Measurements from ENCODE around the gene PITPNC1.
A peak's percentile ranks its signal among the peaks of the same experiment; 100 is the strongest.
"Not testable (repeated sequence)": the region's sequence is repeated elsewhere in the genome, so short reads cannot be mapped to it uniquely, and the experiment has no call there.

PITPNC1 gene

GRCh38 chr17:67385122-67385988, 8.3 kb downstream of the PITPNC1 start:
- H3K79me2 ChIP-seq (ENCODE audit: low read length) = peaks cover 79% of the 10 kb centered on the region
- H3K4me1 ChIP-seq (ENCODE audit: low read length) = no peaks in the 10 kb centered on the region
- no peaks in the 10 kb centered on the region for H3K36me3 ChIP-seq (replicated peaks; ENCODE audit: insufficient read depth, low read length)
- no peaks in the 10 kb centered on the region for H4K20me1 ChIP-seq (ENCODE audit: insufficient read depth, low read length)
- no peaks in the 10 kb centered on the region for H3K9me3 ChIP-seq (replicated peaks; ENCODE audit: insufficient read depth, low read length)
- no peaks in the 10 kb centered on the region for H3K27me3 ChIP-seq (replicated peaks; ENCODE audit: insufficient read depth, low read length)
- no peaks in the 10 kb centered on the region for H3K9me2 ChIP-seq (replicated peaks; ENCODE audit: insufficient read depth, low read length)
- H3K27ac ChIP-seq (ENCODE audit: low read length) = no peak overlapping the region
- DNase-seq = no peak
- no peak overlapping the region for H3K4me2 ChIP-seq (ENCODE audit: low read depth, low read length)
- H3K9ac ChIP-seq (ENCODE audit: low read length) = no peak overlapping the region
- H3K4me3 ChIP-seq (ENCODE audit: low read length) = no peak overlapping the region
- TF ChIP-seq CTCF (IDR thresholded peaks at IDR 0.05; ENCODE audit: low read length) = no peak
- no peak for TF ChIP-seq EZH2 (optimal IDR thresholded peaks at IDR 0.05; ENCODE audit: low read depth, low read length)
- H2AFZ ChIP-seq (ENCODE audit: low read length) = no peak overlapping the region
- H3F3A ChIP-seq (ENCODE audit: insufficient read depth, low read length) = no peaks in the 10 kb centered on the region

GRCh38 chr17:67386965-67387551, 10.0 kb downstream of the PITPNC1 start:
- Histone ChIP-seq H3K79me2 (ENCODE audit: low read length) (peaks cover 74% of the 10 kb centered on the region), H4K20me1 (ENCODE audit: insufficient read depth, low read length) (no peaks in the 10 kb centered on the region), H3K9me3 (replicated peaks; ENCODE audit: insufficient read depth, low read length) (no peaks in the 10 kb centered on the region), H3F3A (ENCODE audit: insufficient read depth, low read length) (no peaks in the 10 kb centered on the region), H3K9ac (ENCODE audit: low read length) (no peak overlapping the region), H3K27ac (ENCODE audit: low read length) (no peak overlapping the region), H3K27me3 (replicated peaks; ENCODE audit: insufficient read depth, low read length) (no peaks in the 10 kb centered on the region), H3K4me2 (ENCODE audit: low read depth, low read length) (no peak overlapping the region), H3K4me3 (ENCODE audit: low read length) (no peak overlapping the region), H3K36me3 (replicated peaks; ENCODE audit: insufficient read depth, low read length) (no peaks in the 10 kb centered on the region), H3K9me2 (replicated peaks; ENCODE audit: insufficient read depth, low read length) (no peaks in the 10 kb centered on the region), H3K4me1 (ENCODE audit: low read length) (no peaks in the 10 kb centered on the region), H2AFZ (ENCODE audit: low read length) (no peak overlapping the region)
- peak; percentile 18 for DNase-seq
- TF ChIP-seq EZH2phosphoT487 (IDR thresholded peaks at IDR 0.05; ENCODE audit: low read length) (no peak), CTCF (IDR thresholded peaks at IDR 0.05; ENCODE audit: low read length) (peak; percentile 65)

DNA sequence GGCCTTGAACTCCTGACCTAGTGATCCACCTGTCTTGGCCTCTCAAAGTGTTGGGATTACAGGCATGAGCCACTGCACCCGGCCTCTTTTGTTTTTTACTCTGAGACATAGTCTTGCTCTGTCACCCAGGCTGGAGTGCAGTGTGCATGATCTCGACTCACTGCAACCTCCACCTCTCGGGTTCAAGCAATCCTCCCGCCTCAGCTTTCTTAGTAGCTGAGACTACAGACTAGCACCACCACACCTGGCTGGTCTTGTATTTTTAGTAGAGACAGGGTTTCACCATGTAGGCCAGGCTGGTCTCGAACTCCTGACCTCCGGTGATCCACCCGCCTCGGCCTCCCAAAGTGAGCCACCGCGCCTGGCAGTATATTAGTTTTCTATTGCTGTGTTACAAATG, 11.5 kb downstream of the PITPNC1 start:
- not testable (repeated sequence) for H3K27me3 ChIP-seq (replicated peaks; ENCODE audit: insufficient read depth, low read length); H3K4me1 ChIP-seq (ENCODE audit: low read length); H3K4me2 ChIP-seq (ENCODE audit: low read depth, low read length); DNase-seq; H3K9me3 ChIP-seq (replicated peaks; ENCODE audit: insufficient read depth, low read length); H3K4me3 ChIP-seq (ENCODE audit: low read length); H3K9me2 ChIP-seq (replicated peaks; ENCODE audit: insufficient read depth, low read length); H3K27ac ChIP-seq (ENCODE audit: low read length); H3K9ac ChIP-seq (ENCODE audit: low read length); H3K36me3 ChIP-seq (replicated peaks; ENCODE audit: insufficient read depth, low read length); H3F3A ChIP-seq (ENCODE audit: insufficient read depth, low read length); H2AFZ ChIP-seq (ENCODE audit: low read length); H4K20me1 ChIP-seq (ENCODE audit: insufficient read depth, low read length)
- H3K79me2 ChIP-seq (ENCODE audit: low read length) = peaks cover 61% of the 10 kb centered on the region

GRCh38 chr17:67388986-67389385, 11.9 kb downstream of the PITPNC1 start:
- H3K79me2 ChIP-seq (ENCODE audit: low read length) = peaks cover 57% of the 10 kb centered on the region
- H4K20me1 ChIP-seq (ENCODE audit: insufficient read depth, low read length) = no peaks in the 10 kb centered on the region
- H3K4me3 ChIP-seq (ENCODE audit: low read length) = no peak overlapping the region
- no peaks in the 10 kb centered on the region for H3K27me3 ChIP-seq (replicated peaks; ENCODE audit: insufficient read depth, low read length)
- no peaks in the 10 kb centered on the region for H3F3A ChIP-seq (ENCODE audit: insufficient read depth, low read length)
- no peaks in the 10 kb centered on the region for H3K9me3 ChIP-seq (replicated peaks; ENCODE audit: insufficient read depth, low read length)
- H3K9me2 ChIP-seq (replicated peaks; ENCODE audit: insufficient read depth, low read length) = no peaks in the 10 kb centered on the region
- no peak overlapping the region for H3K4me2 ChIP-seq (ENCODE audit: low read depth, low read length)
- no peak overlapping the region for H3K9ac ChIP-seq (ENCODE audit: low read length)
- no peaks in the 10 kb centered on the region for H3K4me1 ChIP-seq (ENCODE audit: low read length)
- no peak for DNase-seq
- H3K27ac ChIP-seq (ENCODE audit: low read length) = no peak overlapping the region
- TF ChIP-seq CTCF (IDR thresholded peaks at IDR 0.05; ENCODE audit: low read length) = no peak
- TF ChIP-seq EZH2phosphoT487 (IDR thresholded peaks at IDR 0.05; ENCODE audit: low read length) = no peak
- TF ChIP-seq EZH2 (optimal IDR thresholded peaks at IDR 0.05; ENCODE audit: low read depth, low read length) = no peak
- H3K36me3 ChIP-seq (replicated peaks; ENCODE audit: insufficient read depth, low read length) = no peaks in the 10 kb centered on the region
- no peak overlapping the region for H2AFZ ChIP-seq (ENCODE audit: low read length)
